Endothelial cell of umbilical vein (primary cell): ENCODE results near the gene DENND2A. TPM values are rescaled to one million over a fixed set of nuclear protein-coding genes. Genes with fewer than 3 reads are reported as not detected.

Experiments used
- BruUV-seq: library from RNA; stranded (reverse); fragments of 400-500 nt; replicated peaks from 2 replicates; lab custom pipeline; 2021; lab: Mats Ljungman, UMichigan
- CTCF ChIA-PET: fragments of 300-600, 350-600 bp; sonication (Branson Sonifier 250); formaldehyde crosslinking; loops from one replicate; lab custom pipeline; 2021; ENCODE audit warnings: antibody characterized with exemption, inconsistent platforms; lab: Charles Lee
- POLR2A ChIA-PET: fragments of 300-600, 350-600 bp; sonication (Branson Sonifier 250); formaldehyde crosslinking; loops from one replicate; lab custom pipeline; 2021; ENCODE audit warnings: antibody characterized with exemption, inconsistent platforms; lab: Charles Lee
- DNase-seq: peaks from one replicate; pipeline ENCODE4 v3.0.0-alpha.2; 2011; ENCODE audit warnings: low read depth, low spot score
- FAIRE-seq: peaks from 2 replicates; lab custom pipeline; 2011; peaks lifted over from hg19 to GRCh38; lab: Jason Lieb, UNC
- H2AFZ ChIP-seq: 2 replicates; pipeline ENCODE4 v1.6.0; 2012; ENCODE audit warnings: low read depth, low read length, control low read depth, inconsistent platforms
- H3K27ac ChIP-seq: 2 replicates; pipeline ENCODE4 v1.5.1; 2011; ENCODE audit warnings: low read depth, mild to moderate bottlenecking, control low read depth, low read length, moderate library complexity; ENCODE audit not compliant: insufficient read depth
- H3K27me3 ChIP-seq, 2 experiments: 2 replicates each; pipeline versions ENCODE4 v1.6.0 to v1.6.1; 2011; ENCODE audit warnings: low read length in 2 of 2, mixed read lengths in 1 of 2; ENCODE audit not compliant: control insufficient read depth in 2 of 2, insufficient read depth in 2 of 2
- H3K36me3 ChIP-seq, 2 experiments: 2 replicates in 1 of 2; 3 replicates in 1 of 2; pipeline ENCODE4 v1.5.1; 2011; ENCODE audit warnings: low read length in 2 of 2, mild to moderate bottlenecking in 1 of 2, moderate library complexity in 1 of 2; ENCODE audit not compliant: control insufficient read depth in 2 of 2, insufficient read depth in 2 of 2; ENCODE audit errors: extremely low read depth in 1 of 2
- H3K4me1 ChIP-seq: 3 replicates; pipeline ENCODE4 v1.5.1; 2011; ENCODE audit warnings: mild to moderate bottlenecking, low read length; ENCODE audit not compliant: control insufficient read depth, insufficient read depth; ENCODE audit errors: extremely low read depth
- H3K4me2 ChIP-seq: 2 replicates; pipeline ENCODE4 v1.6.1; 2011; ENCODE audit warnings: low read length, control low read depth, mixed read lengths; ENCODE audit not compliant: insufficient read depth
- H3K4me3 ChIP-seq, 3 experiments: fragments of 200-600 bp in 1 of 3; sonication (generic), shearing (Covaris generic) in 1 of 3; replicated peaks in 1 of 3; 2 replicates each; pipeline ENCODE4 v1.5.1; 2011 to 2016; ENCODE audit warnings: control low read depth in 3 of 3, low read length in 3 of 3, mild to moderate bottlenecking in 2 of 3, inconsistent platforms in 1 of 3, low read depth in 1 of 3, moderate library complexity in 1 of 3; ENCODE audit not compliant: insufficient read depth in 1 of 3
- H3K79me2 ChIP-seq: 2 replicates; pipeline ENCODE4 v1.6.0; 2012; ENCODE audit warnings: low read length, inconsistent platforms; ENCODE audit not compliant: control insufficient read depth, insufficient read depth
- H3K9ac ChIP-seq: replicated peaks from 2 replicates; pipeline ENCODE3; 2011; ENCODE audit warnings: low read length, control low read depth; ENCODE audit not compliant: insufficient read depth; ENCODE audit errors: extremely low read depth
- H3K9me1 ChIP-seq: replicated peaks from 3 replicates; pipeline ENCODE4 v1.6.0; 2011; ENCODE audit warnings: mild to moderate bottlenecking, low read length; ENCODE audit not compliant: control insufficient read depth, insufficient read depth; ENCODE audit errors: extremely low read depth
- H3K9me3 ChIP-seq: replicated peaks from 2 replicates; pipeline ENCODE4 v1.5.1; 2012; ENCODE audit warnings: low read length, inconsistent platforms; ENCODE audit not compliant: control insufficient read depth, insufficient read depth
- H4K20me1 ChIP-seq: replicated peaks from 2 replicates; pipeline ENCODE3; 2011; ENCODE audit warnings: mild to moderate bottlenecking, low read length; ENCODE audit not compliant: control insufficient read depth, insufficient read depth; ENCODE audit errors: extremely low read depth
- CTCF ChIP-seq, 2 donors: IDR thresholded peaks; 1 replicate in 1 of 2; 2 replicates in 1 of 2; pipeline ENCODE4 v1.5.1; 2011; ENCODE audit warnings: low read length in 2 of 2, mild to moderate bottlenecking in 2 of 2, moderate library complexity in 2 of 2, control low read depth in 1 of 2, inconsistent platforms in 1 of 2, low read depth in 1 of 2; ENCODE audit not compliant: insufficient read depth in 1 of 2; ENCODE audit errors: extremely low read depth in 1 of 2
- EZH2 ChIP-seq: IDR thresholded peaks from 2 replicates; pipeline ENCODE4 v1.6.1; 2012; ENCODE audit warnings: borderline replicate concordance, low read depth, mild to moderate bottlenecking, moderate library complexity, low read length, inconsistent platforms; ENCODE audit not compliant: severe bottlenecking
- FOS ChIP-seq: IDR thresholded peaks from 2 replicates; pipeline ENCODE4 v1.6.1; 2011; ENCODE audit warnings: mild to moderate bottlenecking, low read length, moderate library complexity, borderline replicate concordance; ENCODE audit not compliant: insufficient read depth
- GATA2 ChIP-seq: IDR thresholded peaks from 2 replicates; pipeline ENCODE4 v1.7.0; 2011; ENCODE audit warnings: low read depth, mild to moderate bottlenecking, moderate library complexity, mixed read lengths, low read length; ENCODE audit not compliant: insufficient read length, insufficient read depth
- JUN ChIP-seq: IDR thresholded peaks from 2 replicates; pipeline ENCODE4 v1.6.1; 2011; ENCODE audit warnings: borderline replicate concordance, low read depth; ENCODE audit not compliant: insufficient read length, insufficient read depth
- MYC ChIP-seq: IDR thresholded peaks from one replicate; pipeline ENCODE4 v1.6.1; 2011; ENCODE audit warnings: mild to moderate bottlenecking, low read depth, low read length
- POLR2A ChIP-seq: IDR thresholded peaks from 2 replicates; pipeline ENCODE4 v1.6.1; 2012; ENCODE audit warnings: low read depth, mild to moderate bottlenecking, control low read depth, low read length
- POLR2AphosphoS5 ChIP-seq: IDR thresholded peaks from 2 replicates; pipeline ENCODE4 v1.6.1; 2012; ENCODE audit warnings: low read depth, mild to moderate bottlenecking, control low read depth, low read length, moderate library complexity; ENCODE audit not compliant: insufficient read depth
- dilution Hi-C: fragments of 300-500 bp; cut with MboI; formaldehyde crosslinking; loops from one replicate; pipeline ENCODE4 v1.15.0; 2019; ENCODE audit warnings: low sequenced_read_pairs; ENCODE audit not compliant: extremely low pct_ligation_motif_present
- intact Hi-C: fragments of 100-400 bp; cut with micrococcal nuclease; formaldehyde crosslinking; loops from one replicate; pipeline ENCODE4 v1.10.0; 2022
- polyA plus RNA-seq, 4 experiments: library from polyadenylated mRNA; depleted of rRNA in 3 of 4; stranded (reverse) in 3 of 4; unstranded in 1 of 4; fragments of >200 nt; gene quantifications; 2 replicates each; pipeline versions ENCODE4 v1.2.1 to v1.2.3, GENCODE V29; 2011 to 2012; ENCODE audit warnings: missing spikeins in 1 of 4
- total RNA-seq: library from RNA; stranded (reverse); gene quantifications from 2 replicates; pipeline ENCODE4 v1.2.3, GENCODE V29; 2021
- TF ChIP-seq, protein P1 (sequence below): IDR thresholded peaks from 2 replicates; pipeline ENCODE4 v1.6.1; 2011; ENCODE audit not compliant: insufficient read depth, insufficient read length

Gene DENND2A
- total and polyA plus RNA-seq, 2 donors (not counting 3 experiments of a cell fraction or from before 2014, with no cell fraction given): 0.33 TPM; not detected in 1

DNA sequence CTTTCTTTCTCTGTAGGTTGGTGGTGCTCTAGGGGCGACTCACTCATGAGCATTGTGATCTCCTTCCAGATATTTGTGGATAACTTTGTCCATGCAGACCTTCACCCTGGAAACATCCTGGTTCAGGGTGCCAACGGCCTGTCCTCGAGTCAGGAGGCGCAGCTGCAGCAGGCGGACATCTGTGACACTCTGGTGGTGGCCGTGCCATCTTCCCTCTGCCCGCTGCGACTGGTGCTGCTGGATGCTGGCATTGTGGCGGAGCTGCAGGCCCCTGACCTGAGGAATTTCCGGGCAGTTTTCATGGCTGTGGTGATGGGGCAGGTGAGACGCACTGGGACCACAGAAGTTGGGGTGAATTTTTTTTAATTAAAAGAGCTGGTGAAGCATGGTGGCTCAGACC is 46.3 kb upstream of the DENND2A start:
- Histone ChIP-seq H3K27ac (no peak overlapping the region), H3K4me3 (no peak overlapping the region), H3K36me3 (peaks cover 0 to 5% of the 10 kb centered on the region in 2 experiments), H2AFZ (no peak overlapping the region), H4K20me1 (no peaks in the 10 kb centered on the region), H3K9me3 (no peaks in the 10 kb centered on the region), H3K27me3 (no peaks in the 10 kb centered on the region), H3K79me2 (no peaks in the 10 kb centered on the region), H3K9me1 (no peaks in the 10 kb centered on the region), H3K4me2 (no peak overlapping the region), H3K9ac (no peak overlapping the region), H3K4me1 (no peaks in the 10 kb centered on the region)
- DNase-seq: no peak
- no TSS peak for BruUV-seq
- TF ChIP-seq POLR2AphosphoS5 (no peak), EZH2 (no peak), FOS (no peak), JUN (no peak), POLR2A (no peak), GATA2 (no peak), MYC (no peak), CTCF (IDR thresholded peaks at IDR 0.05; ENCODE audit: extremely low read depth in 1 of 2, insufficient read depth in 1 of 2, low read depth in 1 of 2, low read length in 2 of 2) (no peak)
- TF ChIP-seq, protein P1, sequence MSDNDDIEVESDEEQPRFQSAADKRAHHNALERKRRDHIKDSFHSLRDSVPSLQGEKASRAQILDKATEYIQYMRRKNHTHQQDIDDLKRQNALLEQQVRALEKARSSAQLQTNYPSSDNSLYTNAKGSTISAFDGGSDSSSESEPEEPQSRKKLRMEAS: no peak
- ChIA-PET CTCF (interaction anchor here (1.7 to 2.3 kb wide), 2 partner anchors 10 to 12 kb away, joined by 3 to 7 read pairs; no protein-coding TSS in a partner anchor), POLR2A (no interaction called here)
- intact Hi-C loops (no loop called here), dilution Hi-C loops (no loop called here)
- no peak for FAIRE-seq
